Ishikawa (cell line): Measurements from ENCODE around the gene TGFB1.
A peak's percentile ranks its signal among the peaks of the same experiment; 100 is the strongest.

ENCODE experiments used
- CEBPB ChIP-seq: IDR thresholded peaks from 2 replicates; pipeline ENCODE4 v1.6.1; 2012
- CREB1 ChIP-seq: IDR thresholded peaks from 2 replicates; pipeline ENCODE4 v1.6.1; 2012; ENCODE audit warnings: low read depth
- EGR1 ChIP-seq: IDR thresholded peaks from 2 replicates; pipeline ENCODE4 v1.6.1; 2012
- EP300 ChIP-seq: IDR thresholded peaks from 2 replicates; pipeline ENCODE4 v1.6.1; 2012; ENCODE audit warnings: borderline replicate concordance
- FOXM1 ChIP-seq: IDR thresholded peaks from 2 replicates; pipeline ENCODE4 v1.6.1; 2012; ENCODE audit warnings: low read depth, borderline replicate concordance
- MAX ChIP-seq: IDR thresholded peaks from 2 replicates; pipeline ENCODE4 v1.6.1; 2012
- NFIC ChIP-seq: IDR thresholded peaks from 2 replicates; pipeline ENCODE4 v1.6.1; 2012
- RAD21 ChIP-seq: IDR thresholded peaks from 2 replicates; pipeline ENCODE4 v1.6.1; 2012; ENCODE audit warnings: low read depth
- REST ChIP-seq: IDR thresholded peaks from 2 replicates; pipeline ENCODE4 v1.6.1; 2012; ENCODE audit warnings: low read depth, mild to moderate bottlenecking
- TAF1 ChIP-seq: IDR thresholded peaks from 2 replicates; pipeline ENCODE4 v1.6.1; 2012; ENCODE audit warnings: low read depth, mild to moderate bottlenecking
- TCF12 ChIP-seq: IDR thresholded peaks from 2 replicates; pipeline ENCODE4 v1.6.1; 2012; ENCODE audit warnings: low read depth
- TEAD4 ChIP-seq: IDR thresholded peaks from 2 replicates; pipeline ENCODE4 v1.6.1; 2012
- USF1 ChIP-seq: IDR thresholded peaks from 2 replicates; pipeline ENCODE4 v1.6.1; 2012
- YY1 ChIP-seq: IDR thresholded peaks from 2 replicates; pipeline ENCODE4 v1.6.1; 2012; ENCODE audit warnings: low read depth
- ZBTB7A ChIP-seq: IDR thresholded peaks from 2 replicates; pipeline ENCODE4 v1.6.1; 2012; ENCODE audit warnings: low read depth

The TGFB1 gene

GRCh38 chr19:41339936-41340335 is 13.8 kb downstream of the TGFB1 start:
- TF ChIP-seq REST (no peak), TEAD4 (0 out of 2 replicates have a peak, but pooled peaks have one; percentile 33)

GRCh38 chr19:41335467-41335866 is 18.3 kb downstream of the TGFB1 start:
- TF ChIP-seq RAD21 (no peak), REST (no peak), TCF12 (no peak), MAX (no peak), TAF1 (no peak), CREB1 (no peak), FOXM1 (no peak), EGR1 (no peak), USF1 (no peak), ZBTB7A (no peak)

- TF ChIP-seq YY1 (no peak), EP300 (no peak), RAD21 (no peak)
Observed at GRCh38 chr19:41334793-41335192, 18.9 kb downstream of the TGFB1 start.

- TF ChIP-seq TCF12, result no peak
- no peak for TF ChIP-seq YY1
- TF ChIP-seq CEBPB, result no peak
- TF ChIP-seq REST, result no peak
- no peak for TF ChIP-seq RAD21
- TF ChIP-seq CREB1, result no peak
Observed at GRCh38 chr19:41332468-41332867, 21.3 kb downstream of the TGFB1 start.

GRCh38 chr19:41332000-41332399 is 21.7 kb downstream of the TGFB1 start:
- TF ChIP-seq USF1, result no peak

- TF ChIP-seq RAD21 (no peak), ZBTB7A (no peak), TCF12 (no peak), CREB1 (no peak), TEAD4 (no peak), TAF1 (no peak), MAX (no peak), FOXM1 (no peak), NFIC (no peak), CEBPB (no peak), REST (no peak), EP300 (no peak), USF1 (no peak), EGR1 (no peak), YY1 (no peak)
Observed at GRCh38 chr19:41330946-41331678, 22.6 kb downstream of the TGFB1 start.
